Esophagus squamous epithelium (tissue), 4 donors: ENCODE results near the gene ITFG1.

Experiments
- CTCF ChIP-seq, 6 experiments: fragments of 450-650 bp in 4 of 6; fragments of 200-600 bp in 2 of 6; sonication (generic) in 2 of 6; IDR thresholded peaks; one replicate each; pipeline ENCODE4 v1.5.1; 2016 to 2019; ENCODE audit warnings: antibody characterized with exemption in 6 of 6, mild to moderate bottlenecking in 4 of 6, moderate library complexity in 4 of 6
- POLR2A ChIP-seq, 4 donors: fragments of 450-650 bp; IDR thresholded peaks; one replicate each; pipeline ENCODE4 v1.6.1; 2017; ENCODE audit warnings: antibody characterized with exemption in 4 of 4, mild to moderate bottlenecking in 4 of 4, moderate library complexity in 3 of 4

GRCh38 chr16:47109361-47109760 lies 351.5 kb downstream of the ITFG1 start:
- TF ChIP-seq CTCF (IDR thresholded peaks at IDR 0.05) (no peak), POLR2A (IDR thresholded peaks at IDR 0.05) (no peak)
